PC-3 (cell line): ENCODE measurements around the gene HACD4. TPM values are rescaled to one million over a fixed set of nuclear protein-coding genes. Genes with fewer than 3 reads are reported as not detected.

Source experiments
- ATAC-seq: fragments of 200-7000 bp; cut with Tn5 transposase; 2 replicates; pipeline ENCODE4 v1.9.1; 2020; ENCODE audit warnings: mild to moderate bottlenecking, moderate library complexity
- BruUV-seq: library from RNA; stranded (reverse); fragments of 400-500 nt; replicated peaks from 2 replicates; lab custom pipeline; 2021; lab: Mats Ljungman, UMichigan
- CTCF ChIA-PET: fragments of 300-600 bp; sonication (Branson Sonifier 250); formaldehyde crosslinking; loops from one replicate; lab custom pipeline; 2022; ENCODE audit warnings: antibody characterized with exemption; lab: Charles Lee
- POLR2A ChIA-PET: fragments of 300-600 bp; sonication (Branson Sonifier 250); formaldehyde crosslinking; loops from one replicate; lab custom pipeline; 2022; ENCODE audit warnings: antibody characterized with exemption; ENCODE audit not compliant: unreplicated experiment; lab: Charles Lee
- DNase-seq: peaks from one replicate; pipeline ENCODE4 v3.0.0-alpha.2; 2015
- H2AFZ ChIP-seq: fragments of 300-600 bp; sonication (generic); 2 replicates; pipeline ENCODE4 v1.6.0; 2016; ENCODE audit warnings: antibody characterized with exemption, low read length
- H3F3A ChIP-seq: fragments of 300-600 bp; sonication (generic); one replicate; pipeline ENCODE4 v1.6.0; 2017; ENCODE audit warnings: antibody characterized with exemption, low read length, control low read depth, mild to moderate bottlenecking; ENCODE audit not compliant: unreplicated experiment
- H3K27ac ChIP-seq: fragments of 300-600 bp; sonication (generic); 2 replicates; pipeline ENCODE4 v1.5.1; 2016; ENCODE audit warnings: mild to moderate bottlenecking, low read length
- H3K27me3 ChIP-seq: fragments of 300-600 bp; sonication (generic); 2 replicates; pipeline ENCODE4 v1.6.1; 2016; ENCODE audit warnings: low read length, mixed read lengths
- H3K36me3 ChIP-seq: fragments of 300-600 bp; sonication (generic); 2 replicates; pipeline ENCODE4 v1.6.1; 2016; ENCODE audit warnings: low read depth, mixed run types, low read length, mixed read lengths
- H3K4me1 ChIP-seq: fragments of 300-600 bp; sonication (generic); 2 replicates; pipeline ENCODE4 v1.5.1; 2016; ENCODE audit warnings: low read length; ENCODE audit not compliant: insufficient read depth
- H3K4me2 ChIP-seq: fragments of 300-600 bp; sonication (generic); 2 replicates; pipeline ENCODE4 v1.6.0; 2016; ENCODE audit warnings: low read length
- H3K4me3 ChIP-seq: fragments of 300-600 bp; sonication (generic); 2 replicates; pipeline ENCODE4 v1.5.1; 2016; ENCODE audit warnings: mild to moderate bottlenecking, low read length, mixed read lengths
- H3K79me2 ChIP-seq: fragments of 300-600 bp; sonication (generic); 2 replicates; pipeline ENCODE4 v1.6.1; 2017; ENCODE audit warnings: low read length, mixed read lengths
- H3K9ac ChIP-seq: fragments of 300-600 bp; sonication (generic); 2 replicates; pipeline ENCODE4 v1.6.0; 2016; ENCODE audit warnings: mild to moderate bottlenecking, low read length
- H3K9me2 ChIP-seq: fragments of 300-600 bp; sonication (generic); replicated peaks from 2 replicates; pipeline ENCODE4 v1.6.1; 2016; ENCODE audit warnings: mixed run types, low read length, mixed read lengths
- H3K9me3 ChIP-seq: fragments of 300-600 bp; sonication (generic); 2 replicates; pipeline ENCODE4 v1.6.1; 2016; ENCODE audit warnings: low read length, mixed read lengths
- H4K20me1 ChIP-seq: fragments of 300-600 bp; sonication (generic); 2 replicates; pipeline ENCODE4 v1.6.1; 2016; ENCODE audit warnings: low read length, mixed read lengths
- EZH2 ChIP-seq: fragments of 300-600 bp; sonication (generic); IDR thresholded peaks from one replicate; pipeline ENCODE4 v1.6.1; 2017; ENCODE audit warnings: antibody characterized with exemption, mild to moderate bottlenecking, low read length; ENCODE audit not compliant: unreplicated experiment
- EZH2phosphoT487 ChIP-seq: fragments of 300-600 bp; sonication (generic); IDR thresholded peaks from 2 replicates; pipeline ENCODE4 v1.6.1; 2018; ENCODE audit warnings: mild to moderate bottlenecking, antibody characterized with exemption, low read length, borderline replicate concordance
- intact Hi-C: fragments of 100-400 bp; cut with micrococcal nuclease; formaldehyde crosslinking; loops from 2 replicates; pipeline ENCODE4 v1.9.0; 2023
- total RNA-seq: library from RNA; depleted of rRNA; stranded (reverse); fragments of >200 nt; gene quantifications from 2 replicates; pipeline ENCODE4 v1.2.3, GENCODE V29; 2014
- TF ChIP-seq, protein P1 (sequence below): fragments of 300-600 bp; sonication (generic); conservative IDR thresholded peaks from 2 replicates; pipeline ENCODE4 v1.5.1; 2017; ENCODE audit warnings: antibody characterized with exemption, low read depth, mild to moderate bottlenecking, low read length

Gene HACD4
- total RNA-seq, 1 experiment from 2014 or later: not detected

DNA sequence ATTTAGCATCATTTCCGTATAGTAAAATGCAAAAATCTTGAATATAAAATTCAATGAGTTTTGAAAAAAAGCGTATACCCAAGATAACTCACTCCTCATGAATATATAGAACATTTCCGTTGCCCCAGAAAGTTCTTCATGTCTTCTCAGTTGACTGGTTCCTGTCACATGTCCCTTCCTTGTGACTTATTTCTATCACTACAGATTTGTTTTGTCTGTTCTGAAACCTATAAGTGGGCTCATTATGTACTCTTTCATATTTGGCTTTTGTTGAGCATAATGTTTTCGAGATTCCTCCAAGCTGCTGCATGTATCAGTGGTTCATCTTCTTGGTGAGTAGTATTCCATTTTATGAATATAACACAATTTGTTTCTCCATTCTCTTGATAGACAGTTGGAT, 11.0 kb upstream of the HACD4 start:
- CTCF ChIA-PET: no interaction called here
- TF ChIP-seq EZH2 (no peak), EZH2phosphoT487 (no peak)
- TF ChIP-seq, protein P1, sequence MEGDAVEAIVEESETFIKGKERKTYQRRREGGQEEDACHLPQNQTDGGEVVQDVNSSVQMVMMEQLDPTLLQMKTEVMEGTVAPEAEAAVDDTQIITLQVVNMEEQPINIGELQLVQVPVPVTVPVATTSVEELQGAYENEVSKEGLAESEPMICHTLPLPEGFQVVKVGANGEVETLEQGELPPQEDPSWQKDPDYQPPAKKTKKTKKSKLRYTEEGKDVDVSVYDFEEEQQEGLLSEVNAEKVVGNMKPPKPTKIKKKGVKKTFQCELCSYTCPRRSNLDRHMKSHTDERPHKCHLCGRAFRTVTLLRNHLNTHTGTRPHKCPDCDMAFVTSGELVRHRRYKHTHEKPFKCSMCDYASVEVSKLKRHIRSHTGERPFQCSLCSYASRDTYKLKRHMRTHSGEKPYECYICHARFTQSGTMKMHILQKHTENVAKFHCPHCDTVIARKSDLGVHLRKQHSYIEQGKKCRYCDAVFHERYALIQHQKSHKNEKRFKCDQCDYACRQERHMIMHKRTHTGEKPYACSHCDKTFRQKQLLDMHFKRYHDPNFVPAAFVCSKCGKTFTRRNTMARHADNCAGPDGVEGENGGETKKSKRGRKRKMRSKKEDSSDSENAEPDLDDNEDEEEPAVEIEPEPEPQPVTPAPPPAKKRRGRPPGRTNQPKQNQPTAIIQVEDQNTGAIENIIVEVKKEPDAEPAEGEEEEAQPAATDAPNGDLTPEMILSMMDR: no peak
- BruUV-seq: no TSS peak

DNA sequence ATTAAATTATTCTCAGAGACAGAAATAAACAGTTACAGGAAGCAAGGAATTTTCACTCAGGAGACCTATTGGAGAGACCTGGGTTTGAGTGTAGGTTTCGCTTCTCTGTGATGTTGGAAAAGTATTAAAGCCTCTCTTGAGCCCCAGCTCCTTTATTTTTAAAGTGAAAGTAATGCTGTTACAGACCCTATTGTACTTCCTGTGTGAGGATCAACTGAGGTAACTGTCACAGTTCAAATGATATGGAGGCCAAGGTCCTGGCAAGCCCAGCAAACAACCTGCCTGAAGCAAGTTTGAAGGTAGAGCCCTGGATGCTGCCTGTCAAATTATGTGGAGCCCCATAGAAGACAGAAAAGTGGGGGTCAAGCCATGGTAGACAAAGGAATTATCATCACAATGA, 7.9 kb upstream of the HACD4 start:
- H3K4me2 ChIP-seq: no peak overlapping the region
- ATAC-seq: no peak
- POLR2A ChIA-PET: no interaction called here
- TF ChIP-seq EZH2phosphoT487 (no peak), EZH2 (no peak)
- TF ChIP-seq, protein P1: no peak
- DNase-seq: no peak
- no peaks in the 10 kb centered on the region for H3K4me1 ChIP-seq
- no peaks in the 10 kb centered on the region for H3K79me2 ChIP-seq
- H3K9ac ChIP-seq: no peak overlapping the region
- no peak overlapping the region for H3K27ac ChIP-seq
- H3K27me3 ChIP-seq: no peaks in the 10 kb centered on the region
- H3F3A ChIP-seq: no peaks in the 10 kb centered on the region
- CTCF ChIA-PET: no interaction called here
- no peaks in the 10 kb centered on the region for H3K36me3 ChIP-seq
- intact Hi-C loops: no loop called here
- no peak overlapping the region for H2AFZ ChIP-seq
- H3K9me3 ChIP-seq: no peaks in the 10 kb centered on the region
- H4K20me1 ChIP-seq: no peaks in the 10 kb centered on the region
- BruUV-seq: no TSS peak
- no peak overlapping the region for H3K4me3 ChIP-seq
- no peaks in the 10 kb centered on the region for H3K9me2 ChIP-seq

More for the DNA sequence above, 11.0 kb upstream of the HACD4 start:
- H3K79me2 ChIP-seq: no peaks in the 10 kb centered on the region
- H3K9me3 ChIP-seq: no peaks in the 10 kb centered on the region
- H3F3A ChIP-seq: no peaks in the 10 kb centered on the region
- H3K9ac ChIP-seq: no peak overlapping the region
- DNase-seq (no peak), ATAC-seq (no peak)
- intact Hi-C loops: no loop called here
- no peaks in the 10 kb centered on the region for H3K27me3 ChIP-seq
- H3K27ac ChIP-seq: no peak overlapping the region
- H3K4me3 ChIP-seq: no peak overlapping the region
- POLR2A ChIA-PET: no interaction called here
- no peak overlapping the region for H2AFZ ChIP-seq
- H3K36me3 ChIP-seq: no peaks in the 10 kb centered on the region
- H3K9me2 ChIP-seq: no peaks in the 10 kb centered on the region
- no peaks in the 10 kb centered on the region for H3K4me1 ChIP-seq
- H4K20me1 ChIP-seq: no peaks in the 10 kb centered on the region
- no peak overlapping the region for H3K4me2 ChIP-seq

DNA sequence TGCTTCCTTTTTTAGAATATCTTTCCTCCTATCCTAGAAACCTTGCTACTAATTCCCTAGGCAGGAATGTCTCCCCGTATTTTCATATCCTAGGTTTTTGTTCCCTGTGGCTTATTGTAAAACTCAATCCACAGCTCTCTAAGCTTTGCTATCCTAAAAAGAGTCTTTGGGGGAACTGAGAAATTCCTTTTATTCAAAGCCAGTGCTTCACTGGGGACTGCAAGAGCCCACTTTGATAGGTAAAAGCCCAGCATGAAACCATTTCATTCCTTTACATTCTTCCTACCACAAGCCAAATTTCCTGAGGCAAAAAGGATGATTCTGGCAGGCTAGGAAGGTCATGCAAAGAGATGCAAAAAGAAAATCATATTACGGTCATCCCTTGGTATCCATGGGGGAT, 5.8 kb upstream of the HACD4 start:
- BruUV-seq: no TSS peak
- Histone ChIP-seq H4K20me1 (no peaks in the 10 kb centered on the region), H3K79me2 (no peaks in the 10 kb centered on the region), H3K27ac (no peak overlapping the region), H3K4me2 (no peak overlapping the region), H3K27me3 (no peaks in the 10 kb centered on the region), H3F3A (no peaks in the 10 kb centered on the region), H3K9ac (no peak overlapping the region), H3K36me3 (no peaks in the 10 kb centered on the region), H2AFZ (no peak overlapping the region), H3K4me3 (no peak overlapping the region), H3K4me1 (no peaks in the 10 kb centered on the region), H3K9me2 (no peaks in the 10 kb centered on the region), H3K9me3 (no peaks in the 10 kb centered on the region)
- intact Hi-C loops: no loop called here
- DNase-seq: no peak
- CTCF ChIA-PET: no interaction called here
- POLR2A ChIA-PET: no interaction called here
- no peak for TF ChIP-seq EZH2phosphoT487
- no peak for ATAC-seq
